GM23248 (cell line): ENCODE measurements around the gene TSSC4. TPM values are rescaled to one million over a fixed set of nuclear protein-coding genes. Genes with fewer than 3 reads are reported as not detected.

ENCODE experiments used
- DNase-seq: peaks from one replicate; pipeline ENCODE4 v3.0.0-alpha.2; 2015
- H2AFZ ChIP-seq: fragments of 200-600 bp; sonication (generic); 2 replicates; pipeline ENCODE4 v1.6.1; 2016; ENCODE audit warnings: antibody characterized with exemption
- H3F3A ChIP-seq: fragments of 200-600 bp; sonication (generic); 2 replicates; pipeline ENCODE4 v1.6.1; 2016; ENCODE audit warnings: mild to moderate bottlenecking, antibody characterized with exemption, mixed run types; ENCODE audit not compliant: insufficient read depth
- H3K27ac ChIP-seq: fragments of 200-600 bp; sonication (generic); 2 replicates; pipeline ENCODE4 v1.5.1; 2016; ENCODE audit warnings: mild to moderate bottlenecking
- H3K27me3 ChIP-seq: fragments of 200-600 bp; sonication (generic); replicated peaks from 2 replicates; pipeline ENCODE4 v1.6.1; 2016; ENCODE audit warnings: mild to moderate bottlenecking; ENCODE audit not compliant: insufficient read depth
- H3K36me3 ChIP-seq: fragments of 200-600 bp; sonication (generic); 2 replicates; pipeline ENCODE4 v1.6.1; 2016; ENCODE audit warnings: low read depth, mild to moderate bottlenecking
- H3K4me1 ChIP-seq: fragments of 200-600 bp; sonication (generic); 2 replicates; pipeline ENCODE4 v1.6.1; 2016; ENCODE audit warnings: mild to moderate bottlenecking; ENCODE audit not compliant: insufficient read depth
- H3K4me2 ChIP-seq: fragments of 200-600 bp; sonication (generic); one replicate; pipeline ENCODE4 v1.6.1; 2016; ENCODE audit warnings: mild to moderate bottlenecking; ENCODE audit not compliant: unreplicated experiment
- H3K4me3 ChIP-seq: fragments of 200-600 bp; sonication (generic); 2 replicates; pipeline ENCODE4 v1.5.1; 2016; ENCODE audit warnings: mild to moderate bottlenecking
- H3K79me2 ChIP-seq: fragments of 200-600 bp; sonication (generic); 2 replicates; pipeline ENCODE4 v1.6.1; 2016; ENCODE audit warnings: mild to moderate bottlenecking; ENCODE audit not compliant: insufficient read depth
- H3K9ac ChIP-seq: fragments of 200-600 bp; sonication (generic); 2 replicates; pipeline ENCODE4 v1.6.1; 2016; ENCODE audit warnings: mild to moderate bottlenecking
- H3K9me2 ChIP-seq: fragments of 200-600 bp; sonication (generic); 2 replicates; pipeline ENCODE4 v1.6.1; 2016; ENCODE audit warnings: mixed run types, mild to moderate bottlenecking, moderate library complexity; ENCODE audit not compliant: insufficient read depth
- H3K9me3 ChIP-seq: fragments of 200-600 bp; sonication (generic); one replicate; pipeline ENCODE4 v1.6.1; 2017; ENCODE audit warnings: low read depth
- H4K20me1 ChIP-seq: fragments of 200-600 bp; sonication (generic); 2 replicates; pipeline ENCODE4 v1.6.0; 2016; ENCODE audit not compliant: insufficient read depth
- EZH2 ChIP-seq: fragments of 200-600 bp; sonication (generic); IDR thresholded peaks from 2 replicates; pipeline ENCODE4 v1.6.1; 2018; ENCODE audit warnings: antibody characterized with exemption, mild to moderate bottlenecking; ENCODE audit not compliant: insufficient read depth, poor library complexity, severe bottlenecking
- EZH2phosphoT487 ChIP-seq: fragments of 200-600 bp; sonication (generic); IDR thresholded peaks from 2 replicates; pipeline ENCODE4 v1.6.1; 2018; ENCODE audit warnings: antibody characterized with exemption, moderate library complexity, mild to moderate bottlenecking, low read depth; ENCODE audit not compliant: insufficient read depth
- WGBS, 2 experiments: methylation state at CpG; one replicate each; pipeline ENCODE4 v1.1.6; 2015 to 2017; ENCODE audit warnings: low lambda C conversion rate in 2 of 2, low coverage in 1 of 2; ENCODE audit errors: missing lambda C conversion rate in 2 of 2; 5-methylcytosine and 5-hydroxymethylcytosine counted together
- in situ Hi-C: fragments of 300-500 bp; cut with MboI; formaldehyde crosslinking; loops from 2 replicates; pipeline ENCODE4 v1.15.0; 2020
- polyA plus RNA-seq: library from polyadenylated mRNA; unstranded; fragments of >200 nt; fragmentation: Nextera tagmentation; extraction: Ambion mirVana; gene quantifications from 2 replicates; pipeline ENCODE4 v1.2.1, GENCODE V29; 2016
- total RNA-seq: library from RNA; depleted of rRNA; stranded (reverse); fragments of >200 nt; shearing (Covaris generic); gene quantifications from 2 replicates; pipeline ENCODE4 v1.2.3, GENCODE V29; 2014

TSSC4 gene
- total and polyA plus RNA-seq, 2 experiments from 2014 or later, result 44.4 to 61.8 TPM

GRCh38 chr11:2413742-2414579, 13.4 kb downstream of the TSSC4 start:
- Histone ChIP-seq H3K4me3 (no peak overlapping the region), H3K9ac (no peak overlapping the region), H2AFZ (no peak overlapping the region), H3F3A (no peaks in the 10 kb centered on the region), H3K4me1 (no peaks in the 10 kb centered on the region), H4K20me1 (no peaks in the 10 kb centered on the region), H3K27me3 (no peaks in the 10 kb centered on the region; the same call in 1 of the 2 replicates), H3K4me2 (no peak overlapping the region), H3K36me3 (no peaks in the 10 kb centered on the region), H3K9me2 (no peaks in the 10 kb centered on the region), H3K79me2 (no peaks in the 10 kb centered on the region), H3K27ac (no peak overlapping the region), H3K9me3 (no peaks in the 10 kb centered on the region)
- TF ChIP-seq EZH2 (no peak), EZH2phosphoT487 (no peak)
- in situ Hi-C loops, result no loop called here
- 78 to 81% methylated on average over 26 to 36 of the region's 43 CpGs for WGBS, 2 experiments
- no peak for DNase-seq

DNA sequence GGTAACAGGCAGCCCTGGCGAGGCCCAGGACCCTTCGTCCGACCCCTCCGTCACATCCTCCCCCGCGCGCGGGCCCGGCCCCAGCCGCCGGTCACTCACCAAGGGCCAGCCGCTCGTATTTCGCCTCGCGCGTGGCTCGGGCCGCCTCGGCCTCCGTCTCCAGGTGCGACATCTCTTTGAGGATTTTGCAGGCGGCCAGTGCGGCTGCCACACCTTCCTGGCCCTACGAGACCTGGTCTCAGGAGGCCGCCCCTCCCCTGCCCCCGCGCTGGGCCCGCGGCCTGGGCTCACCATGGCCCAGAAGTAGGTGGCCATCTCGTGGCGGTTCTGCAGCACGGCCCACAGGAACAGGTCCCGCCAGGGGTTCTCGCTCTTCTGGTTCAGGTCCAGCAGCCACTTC, 14.1 kb downstream of the TSSC4 start:
- Histone ChIP-seq H3K4me1 (no peaks in the 10 kb centered on the region), H3K9me3 (no peaks in the 10 kb centered on the region), H3K27me3 (no peaks in the 10 kb centered on the region; the same call in 1 of the 2 replicates), H3K4me3 (no peak overlapping the region), H3K9me2 (no peaks in the 10 kb centered on the region), H4K20me1 (no peaks in the 10 kb centered on the region), H3K36me3 (no peaks in the 10 kb centered on the region), H2AFZ (no peak overlapping the region), H3K27ac (no peak overlapping the region), H3F3A (no peaks in the 10 kb centered on the region), H3K9ac (no peak overlapping the region), H3K4me2 (no peak overlapping the region), H3K79me2 (no peaks in the 10 kb centered on the region)
- in situ Hi-C loops, result no loop called here
- no peak for TF ChIP-seq EZH2phosphoT487
- TF ChIP-seq EZH2, result no peak
- 80 to 81% methylated on average over 18 to 35 of the region's 35 CpGs for WGBS, 2 experiments
- DNase-seq, result no peak

DNA sequence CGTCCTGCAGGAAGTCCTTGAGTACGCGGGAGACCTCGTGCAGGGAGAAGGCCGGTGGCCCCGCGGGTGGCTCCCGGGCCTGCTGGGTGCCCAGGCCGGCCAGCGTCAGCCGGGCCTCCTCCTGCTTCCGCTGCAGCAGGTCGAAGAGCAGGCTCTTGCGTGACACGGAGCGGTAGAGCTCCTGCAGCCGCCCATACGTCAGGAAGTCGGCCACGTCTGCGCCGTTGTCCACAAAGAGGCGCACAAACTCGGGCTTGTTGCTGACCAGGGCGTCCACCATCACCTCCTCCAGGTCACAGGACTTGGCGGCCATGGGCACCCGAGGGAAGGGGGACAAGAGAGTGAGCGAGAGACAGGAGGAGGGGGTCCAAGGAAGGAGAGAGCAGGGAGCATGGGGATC, 14.6 kb downstream of the TSSC4 start:
- Histone ChIP-seq H3F3A (no peaks in the 10 kb centered on the region), H2AFZ (no peak overlapping the region), H3K9me3 (no peaks in the 10 kb centered on the region), H3K4me2 (no peak overlapping the region), H3K9me2 (no peaks in the 10 kb centered on the region), H3K27me3 (no peaks in the 10 kb centered on the region; the same call in 1 of the 2 replicates), H3K36me3 (no peaks in the 10 kb centered on the region), H3K4me1 (no peaks in the 10 kb centered on the region), H3K79me2 (no peaks in the 10 kb centered on the region), H3K9ac (no peak overlapping the region), H3K27ac (no peak overlapping the region), H3K4me3 (no peak overlapping the region), H4K20me1 (no peaks in the 10 kb centered on the region)
- WGBS, 2 experiments, result 79 to 81% methylated on average over 15 to 28 of the region's 28 CpGs
- DNase-seq, result no peak
- TF ChIP-seq EZH2, result no peak
- no peak for TF ChIP-seq EZH2phosphoT487
- in situ Hi-C loops, result no loop called here

DNA sequence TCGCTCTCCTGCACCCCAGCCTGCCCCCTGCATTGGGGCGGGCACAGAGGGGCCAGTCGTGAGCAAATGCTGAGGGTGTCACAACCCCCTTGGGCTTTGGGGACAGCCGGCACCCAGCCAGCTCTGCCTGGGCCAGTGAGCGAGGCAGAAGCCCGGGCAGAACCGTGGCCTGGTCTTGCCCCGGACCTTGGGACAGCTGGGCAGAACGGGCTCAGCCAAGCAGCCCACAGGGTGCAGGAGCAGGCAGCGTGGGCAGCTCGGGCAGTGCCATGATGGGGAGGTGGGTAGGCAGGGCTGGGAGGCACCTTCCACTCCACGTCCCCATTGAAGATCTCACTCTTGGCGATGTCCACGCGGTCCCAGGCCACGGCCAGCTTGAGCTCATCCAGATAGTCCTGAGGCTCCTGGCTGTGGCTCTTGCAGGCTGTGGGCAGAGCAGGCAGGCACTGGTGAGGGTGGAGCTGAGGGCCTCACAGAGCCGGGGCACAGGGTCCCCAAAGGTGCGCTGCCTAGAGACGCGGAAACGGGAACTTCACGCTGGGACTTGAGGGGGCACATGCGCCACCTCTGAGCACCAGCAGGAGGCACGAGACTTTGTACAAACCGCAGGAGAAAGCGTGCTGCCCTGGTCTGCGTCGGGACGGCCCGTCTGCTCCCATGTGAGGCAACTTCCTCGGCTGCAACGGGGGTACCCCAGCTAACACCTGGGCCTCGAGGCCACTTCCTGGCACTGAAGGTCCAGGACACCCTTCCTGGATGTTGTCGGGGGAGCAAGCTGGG, 15.2 kb downstream of the TSSC4 start:
- Histone ChIP-seq H3K36me3 (no peaks in the 10 kb centered on the region), H3K4me1 (no peaks in the 10 kb centered on the region), H3K4me2 (no peak overlapping the region), H3F3A (no peaks in the 10 kb centered on the region), H3K79me2 (no peaks in the 10 kb centered on the region), H3K9me2 (no peaks in the 10 kb centered on the region), H3K27ac (no peak overlapping the region), H3K27me3 (no peaks in the 10 kb centered on the region; the same call in 1 of the 2 replicates), H4K20me1 (no peaks in the 10 kb centered on the region), H3K9ac (no peak overlapping the region), H3K4me3 (no peak overlapping the region), H2AFZ (no peak overlapping the region), H3K9me3 (no peaks in the 10 kb centered on the region)
- no peak for DNase-seq
- in situ Hi-C loops, result no loop called here
- TF ChIP-seq EZH2phosphoT487, result no peak
- no peak for TF ChIP-seq EZH2
- WGBS, 2 experiments, result 71 to 73% methylated on average over 26 to 33 of the region's 34 CpGs
